Activated CD8-positive, alpha-beta T cell treated with anti-CD3 and anti-CD28 coated beads for 36 hours (primary cell): ENCODE data around the gene IL4I1. TPM values are rescaled to one million over a fixed set of nuclear protein-coding genes. Genes with fewer than 3 reads are reported as not detected.

Experiments
- ATAC-seq: fragments of 200-7000 bp; cut with Tn5 transposase; one replicate; pipeline ENCODE4 v1.10.0; 2021; ENCODE audit warnings: mild to moderate bottlenecking, moderate library complexity
- CTCF ChIA-PET: fragments of 350-600 bp; sonication (Branson Sonifier 250); formaldehyde crosslinking; loops from one replicate; lab custom pipeline; 2021; ENCODE audit warnings: antibody characterized with exemption; lab: Charles Lee
- POLR2A ChIA-PET: fragments of 350-600 bp; sonication (Branson Sonifier 250); formaldehyde crosslinking; loops from one replicate; lab custom pipeline; 2021; ENCODE audit warnings: antibody characterized with exemption; lab: Charles Lee
- DNase-seq: peaks from one replicate; pipeline ENCODE4 v3.0.0-alpha.2; 2020
- H3K27ac Mint-ChIP-seq: one replicate; pipeline ENCODE4 v1.8.0; 2021; ENCODE audit warnings: mild to moderate bottlenecking, mixed read lengths
- H3K27me3 Mint-ChIP-seq: one replicate; pipeline ENCODE4 v1.8.0; 2021; ENCODE audit warnings: mixed read lengths
- H3K36me3 Mint-ChIP-seq: one replicate; pipeline ENCODE4 v1.8.0; 2021; ENCODE audit warnings: low read depth, mixed read lengths
- H3K4me1 Mint-ChIP-seq: one replicate; pipeline ENCODE4 v1.8.0; 2021; ENCODE audit warnings: low read depth, mixed read lengths
- H3K4me3 Mint-ChIP-seq: one replicate; pipeline ENCODE4 v1.8.0; 2021; ENCODE audit warnings: mild to moderate bottlenecking, moderate library complexity, mixed read lengths
- H3K9me3 Mint-ChIP-seq: one replicate; pipeline ENCODE4 v1.8.0; 2021; ENCODE audit warnings: mixed read lengths
- CTCF ChIP-seq: fragments of 200-600 bp; IDR thresholded peaks from one replicate; pipeline ENCODE4 v1.8.0; 2022; ENCODE audit warnings: antibody characterized with exemption, mild to moderate bottlenecking
- intact Hi-C: fragments of 100-400 bp; cut with micrococcal nuclease; formaldehyde crosslinking; loops from one replicate; pipeline ENCODE4 v1.10.0; 2022
- total RNA-seq, 2 experiments: library from RNA; stranded (reverse); gene quantifications; one replicate each; pipeline ENCODE4 v1.2.3, GENCODE V29; 2021

Gene IL4I1
- total RNA-seq, 2 experiments from 2014 or later, result 16.1 to 16.2 TPM

GRCh38 chr19:49874503-49875157, 22.1 kb downstream of the IL4I1 start:
- H3K27ac Mint-ChIP-seq, result peak overlapping the region; percentile 32
- intact Hi-C loops, result loop anchor here (10.0 kb wide), 1 partner anchor 50 kb away; the partner anchor contains the start of genes ATF5 and NUP62
- H3K4me3 Mint-ChIP-seq, result no peak overlapping the region
- no peaks in the 10 kb centered on the region for H3K9me3 Mint-ChIP-seq
- TF ChIP-seq CTCF, result no peak
- POLR2A ChIA-PET, result interaction anchor here (0.7 to 2.4 kb wide), 3 partner anchors 14 to 64 kb away, joined by 3 to 9 read pairs (median 4); no protein-coding TSS in a partner anchor
- H3K36me3 Mint-ChIP-seq, result peaks cover 11% of the 10 kb centered on the region
- peaks cover 30% of the 10 kb centered on the region for H3K4me1 Mint-ChIP-seq
- ATAC-seq, result no peak
- CTCF ChIA-PET, result no interaction called here
- H3K27me3 Mint-ChIP-seq, result no peaks in the 10 kb centered on the region
- DNase-seq, result no peak

- DNase-seq, result no peak
- no peak for ATAC-seq
- Mint-ChIP-seq H3K27me3 (no peaks in the 10 kb centered on the region), H3K9me3 (no peaks in the 10 kb centered on the region), H3K4me3 (no peak overlapping the region), H3K27ac (no peak overlapping the region), H3K4me1 (peaks cover 26% of the 10 kb centered on the region), H3K36me3 (peaks cover 7% of the 10 kb centered on the region)
- no peak for TF ChIP-seq CTCF
- intact Hi-C loops, result loop anchor here (10.0 kb wide), 1 partner anchor 51 kb away; the partner anchor contains the start of genes ATF5 and NUP62
- CTCF ChIA-PET, result no interaction called here
- POLR2A ChIA-PET, result no interaction called here
Observed at GRCh38 chr19:49873834-49874233, 22.9 kb downstream of the IL4I1 start.

- ChIA-PET POLR2A (interaction anchor here (0.7 kb wide), 1 partner anchor 42 kb away, joined by 3 read pairs; no protein-coding TSS in a partner anchor), CTCF (no interaction called here)
- DNase-seq, result no peak
- Mint-ChIP-seq H3K36me3 (peaks cover 5% of the 10 kb centered on the region), H3K27ac (no peak overlapping the region), H3K4me1 (peaks cover 27% of the 10 kb centered on the region), H3K9me3 (no peaks in the 10 kb centered on the region), H3K4me3 (no peak overlapping the region), H3K27me3 (no peaks in the 10 kb centered on the region)
- TF ChIP-seq CTCF, result no peak
- ATAC-seq, result no peak
- intact Hi-C loops, result loop anchor here (10.0 kb wide), 1 partner anchor 52 kb away; the partner anchor contains the start of genes ATF5 and NUP62
Observed at GRCh38 chr19:49873129-49873521, 23.6 kb downstream of the IL4I1 start.

- DNase-seq (no peak), ATAC-seq (no peak)
- Mint-ChIP-seq H3K36me3 (peaks cover 3% of the 10 kb centered on the region), H3K4me3 (no peak overlapping the region), H3K9me3 (no peaks in the 10 kb centered on the region), H3K27ac (no peak overlapping the region), H3K4me1 (peaks cover 28% of the 10 kb centered on the region), H3K27me3 (no peaks in the 10 kb centered on the region)
- intact Hi-C loops, result loop anchor here (10.0 kb wide), 1 partner anchor 52 kb away; the partner anchor contains the start of genes ATF5 and NUP62
- TF ChIP-seq CTCF, result no peak
- ChIA-PET CTCF (no interaction called here), POLR2A (interaction anchor here (0.7 to 2.1 kb wide), 2 partner anchors 21 to 42 kb away, joined by 3 to 6 read pairs; partner anchors contain the start of gene PTOV1)
Observed at GRCh38 chr19:49872245-49873128, 24.2 kb downstream of the IL4I1 start.
